C4-2B (cell line): ENCODE results near the gene NRG3.

Experiments
- H3K27ac ChIP-seq: fragments of 450-650 bp; 2 replicates; pipeline ENCODE4 v1.5.1; 2017
- ZFX ChIP-seq: fragments of 450-650 bp; IDR thresholded peaks from 2 replicates; pipeline ENCODE4 v1.6.1; 2017
- TF ChIP-seq, protein P1 (sequence below): fragments of 450-650 bp; conservative IDR thresholded peaks from 2 replicates; pipeline ENCODE4 v1.5.1; 2017; ENCODE audit warnings: mild to moderate bottlenecking

The NRG3 gene

DNA sequence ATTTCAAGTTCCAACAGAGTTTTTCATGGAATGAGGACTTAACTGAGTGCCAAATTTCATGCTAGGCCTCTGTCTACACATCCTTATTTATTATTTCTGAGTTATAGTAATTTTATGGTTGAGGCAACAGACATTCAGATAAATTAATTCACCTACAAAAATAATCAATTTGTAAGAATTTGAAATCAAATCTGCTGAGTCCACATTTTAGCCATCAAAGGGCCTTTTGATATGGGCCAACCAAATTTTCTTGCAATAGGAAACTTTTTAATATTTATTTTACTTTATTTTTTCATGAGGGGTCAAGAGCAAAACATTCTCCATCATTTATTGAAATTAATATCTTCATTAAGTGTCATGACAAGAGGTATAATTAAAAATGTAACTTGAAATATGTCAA, 875.5 kb downstream of the NRG3 start:
- no peak for TF ChIP-seq ZFX
- TF ChIP-seq, protein P1, sequence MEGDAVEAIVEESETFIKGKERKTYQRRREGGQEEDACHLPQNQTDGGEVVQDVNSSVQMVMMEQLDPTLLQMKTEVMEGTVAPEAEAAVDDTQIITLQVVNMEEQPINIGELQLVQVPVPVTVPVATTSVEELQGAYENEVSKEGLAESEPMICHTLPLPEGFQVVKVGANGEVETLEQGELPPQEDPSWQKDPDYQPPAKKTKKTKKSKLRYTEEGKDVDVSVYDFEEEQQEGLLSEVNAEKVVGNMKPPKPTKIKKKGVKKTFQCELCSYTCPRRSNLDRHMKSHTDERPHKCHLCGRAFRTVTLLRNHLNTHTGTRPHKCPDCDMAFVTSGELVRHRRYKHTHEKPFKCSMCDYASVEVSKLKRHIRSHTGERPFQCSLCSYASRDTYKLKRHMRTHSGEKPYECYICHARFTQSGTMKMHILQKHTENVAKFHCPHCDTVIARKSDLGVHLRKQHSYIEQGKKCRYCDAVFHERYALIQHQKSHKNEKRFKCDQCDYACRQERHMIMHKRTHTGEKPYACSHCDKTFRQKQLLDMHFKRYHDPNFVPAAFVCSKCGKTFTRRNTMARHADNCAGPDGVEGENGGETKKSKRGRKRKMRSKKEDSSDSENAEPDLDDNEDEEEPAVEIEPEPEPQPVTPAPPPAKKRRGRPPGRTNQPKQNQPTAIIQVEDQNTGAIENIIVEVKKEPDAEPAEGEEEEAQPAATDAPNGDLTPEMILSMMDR, result no peak
- H3K27ac ChIP-seq, result no peak overlapping the region

DNA sequence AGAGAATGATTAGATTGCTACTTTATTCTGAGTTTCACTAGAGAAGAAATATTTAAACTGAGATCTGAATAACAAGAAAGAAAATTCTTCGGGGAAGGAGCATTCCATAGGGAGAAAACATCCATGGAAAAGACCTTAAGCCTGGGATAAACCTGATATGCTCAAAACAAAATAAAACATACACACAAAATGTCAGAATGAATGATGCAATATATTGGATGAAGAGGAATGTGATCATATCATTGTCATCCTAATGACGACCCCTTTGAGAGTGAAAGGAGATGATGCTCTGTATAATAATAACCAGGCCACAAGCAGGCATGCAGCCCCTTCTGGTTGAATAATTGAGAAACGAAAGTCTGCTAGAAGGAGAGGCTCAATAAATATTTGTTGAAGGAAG, 882.4 kb downstream of the NRG3 start:
- no peak overlapping the region for H3K27ac ChIP-seq
- TF ChIP-seq ZFX, result no peak
- TF ChIP-seq, protein P1, result no peak

DNA sequence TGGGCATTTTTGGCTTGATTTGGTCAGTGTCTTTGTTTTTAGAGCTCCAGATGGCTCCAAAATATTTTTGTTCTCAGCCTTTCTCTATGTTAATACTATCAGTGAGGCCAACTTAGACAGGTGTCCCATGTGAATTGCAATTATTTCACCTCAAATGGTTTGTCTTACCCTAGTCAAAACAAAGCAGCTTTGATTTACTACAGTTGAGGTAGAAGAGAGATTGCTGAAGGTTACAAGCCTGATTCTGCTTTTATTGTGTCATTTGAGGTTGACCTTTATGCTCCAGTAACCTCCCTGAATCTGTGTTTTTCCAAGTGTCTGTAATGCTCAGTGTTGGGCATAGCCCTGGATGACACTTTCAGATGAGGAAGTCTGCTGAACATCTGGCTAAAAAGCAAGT, 882.9 kb downstream of the NRG3 start:
- TF ChIP-seq, protein P1, result no peak
- no peak for TF ChIP-seq ZFX
- H3K27ac ChIP-seq, result no peak overlapping the region

DNA sequence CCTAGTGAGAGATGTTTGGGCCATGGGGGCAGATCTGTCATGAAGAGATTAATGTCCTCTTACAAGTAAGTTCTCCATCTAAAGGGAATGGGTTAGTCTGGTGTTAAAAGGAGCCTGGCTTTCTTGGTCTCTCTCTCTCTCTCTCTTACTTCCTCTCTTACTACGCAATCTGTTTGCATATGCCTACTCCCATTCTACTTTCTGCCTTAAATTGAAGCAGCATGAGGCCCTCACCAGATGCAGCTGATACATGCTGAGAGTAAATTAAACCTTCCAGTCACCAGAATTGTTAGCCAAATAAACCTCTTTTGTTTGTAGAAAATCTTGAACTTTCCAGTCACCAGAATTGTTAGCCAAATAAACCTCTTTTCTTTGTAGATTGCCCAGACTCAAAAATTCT, 884.1 kb downstream of the NRG3 start:
- TF ChIP-seq, protein P1, result no peak
- no peak for TF ChIP-seq ZFX
- no peak overlapping the region for H3K27ac ChIP-seq

DNA sequence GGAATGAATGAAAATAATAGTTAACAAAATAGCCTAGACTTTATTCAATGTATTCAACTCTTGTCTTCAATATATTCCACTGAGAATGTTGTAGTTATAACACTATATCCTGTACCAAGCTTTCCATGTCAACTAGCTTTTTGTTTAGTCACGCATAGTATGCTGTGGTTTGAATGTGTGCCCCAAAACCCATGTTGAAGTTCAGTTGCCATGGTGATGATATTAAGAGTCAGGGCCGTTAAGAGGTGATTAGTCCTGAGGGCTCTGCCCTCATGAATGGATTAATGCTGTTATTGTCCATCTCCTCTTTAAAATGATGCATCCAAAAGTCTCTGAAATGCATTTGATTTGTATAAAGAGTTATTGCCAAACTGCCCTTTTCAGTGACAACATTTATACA, 887.6 kb downstream of the NRG3 start:
- TF ChIP-seq, protein P1, result no peak
- no peak for TF ChIP-seq ZFX
- no peak overlapping the region for H3K27ac ChIP-seq

DNA sequence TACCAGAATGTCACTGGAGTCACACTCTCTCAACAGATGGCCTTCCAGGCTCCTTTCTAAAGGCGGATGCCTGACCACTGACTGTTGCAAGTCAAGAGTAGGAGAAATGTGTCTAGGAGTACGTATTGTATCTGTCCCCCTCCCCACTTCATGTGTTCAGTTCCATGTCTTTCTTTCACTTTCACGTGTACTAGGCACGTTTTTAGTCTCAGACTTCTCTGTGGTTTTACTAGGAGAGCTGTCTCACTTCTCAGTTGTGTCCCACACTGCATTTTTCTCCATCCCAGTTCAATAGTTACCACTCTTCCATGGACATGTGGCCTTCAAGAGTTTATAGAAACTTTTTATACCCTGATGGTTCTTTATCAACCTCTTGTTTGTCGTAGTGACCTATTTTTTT, 893.0 kb downstream of the NRG3 start:
- TF ChIP-seq, protein P1, result no peak
- no peak for TF ChIP-seq ZFX

DNA sequence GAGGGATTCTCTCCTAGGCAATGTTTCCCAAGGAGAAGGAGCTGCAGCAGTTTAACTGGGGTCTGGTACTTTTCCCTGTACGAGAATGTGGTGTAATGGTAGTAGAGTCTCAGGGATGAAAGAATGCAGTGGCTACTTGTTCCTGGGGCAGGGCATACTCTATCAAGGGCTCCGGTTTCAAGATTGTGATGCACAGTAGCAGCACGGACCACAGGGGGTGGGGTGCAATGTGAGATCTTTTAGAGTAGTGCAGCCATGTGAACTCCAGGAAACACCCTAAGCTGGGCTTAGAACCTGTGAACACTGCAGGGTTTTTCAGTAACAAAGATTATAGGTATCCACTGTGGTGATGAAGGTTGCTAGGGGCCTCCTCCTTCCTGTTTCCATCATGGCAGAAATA, 903.9 kb downstream of the NRG3 start:
- H3K27ac ChIP-seq, result no peak overlapping the region
- TF ChIP-seq ZFX, result no peak
- TF ChIP-seq, protein P1, result no peak

More for the DNA sequence above, 893.0 kb downstream of the NRG3 start:
- no peak overlapping the region for H3K27ac ChIP-seq
